Measurements from ENCODE around the gene FREM2.

GRCh38 chr13:38862443-38862842, 175.6 kb downstream of the FREM2 start:
- TF ChIP-seq MYC (IDR thresholded peaks at IDR 0.05; ENCODE audit: low read depth, low read length) (no peak), CTCF (IDR thresholded peaks at IDR 0.05; ENCODE audit: low read depth, low read length) (no peak), POLR2A (IDR thresholded peaks at IDR 0.05; ENCODE audit: extremely low read depth, insufficient read length) (no peak), MAX (IDR thresholded peaks at IDR 0.05; ENCODE audit: low read depth, low read length) (no peak)

Measured in NB4 (cell line).